PFSK-1 (cell line): ENCODE results near the gene PHLPP2.

Experiments used
- FOXP2 ChIP-seq: optimal IDR thresholded peaks from 2 replicates; pipeline ENCODE3; 2011; ENCODE audit warnings: borderline replicate concordance, control low read depth, inconsistent platforms; ENCODE audit not compliant: insufficient read depth; ENCODE audit errors: extremely low read length, extremely low read depth
- POLR2AphosphoS5 ChIP-seq: IDR thresholded peaks from 2 replicates; pipeline ENCODE4 v1.6.1; 2012; ENCODE audit warnings: low read depth, mild to moderate bottlenecking, control low read depth, low read length, moderate library complexity
- REST ChIP-seq, 2 experiments: IDR thresholded peaks; 2 replicates each; pipeline versions ENCODE4 v1.6.1 to v1.8.0; 2011 to 2012; ENCODE audit warnings: low read depth in 2 of 2, low read length in 2 of 2, control low read depth in 1 of 2, inconsistent platforms in 1 of 2, mild to moderate bottlenecking in 1 of 2, moderate library complexity in 1 of 2; ENCODE audit not compliant: insufficient read depth in 1 of 2
- SIN3A ChIP-seq: IDR thresholded peaks from 2 replicates; pipeline ENCODE4 v1.6.1; 2012; ENCODE audit warnings: mild to moderate bottlenecking, low read length, moderate library complexity, borderline replicate concordance; ENCODE audit not compliant: insufficient read depth
- TAF1 ChIP-seq: IDR thresholded peaks from 2 replicates; pipeline ENCODE4 v1.6.1; 2012; ENCODE audit warnings: low read length, control low read depth, borderline replicate concordance; ENCODE audit not compliant: insufficient read depth

Gene PHLPP2

GRCh38 chr16:71698491-71698890 is 26.0 kb downstream of the PHLPP2 start:
- TF ChIP-seq SIN3A: no peak
- TF ChIP-seq FOXP2: no peak
- TF ChIP-seq TAF1: no peak
- TF ChIP-seq POLR2AphosphoS5: no peak
- TF ChIP-seq REST (IDR thresholded peaks at IDR 0.05; ENCODE audit: insufficient read depth in 1 of 2, low read depth in 2 of 2, low read length in 2 of 2): no peak

- no peak for TF ChIP-seq FOXP2
- no peak for TF ChIP-seq SIN3A
- TF ChIP-seq TAF1: no peak
- TF ChIP-seq POLR2AphosphoS5: no peak
- no peak for TF ChIP-seq REST (IDR thresholded peaks at IDR 0.05; ENCODE audit: insufficient read depth in 1 of 2, low read depth in 2 of 2, low read length in 2 of 2)
These were observed 31.3 kb downstream of the PHLPP2 start for GRCh38 chr16:71693164-71693563.

GRCh38 chr16:71689901-71690300 is 34.6 kb downstream of the PHLPP2 start:
- TF ChIP-seq TAF1 (no peak), SIN3A (no peak), FOXP2 (no peak), POLR2AphosphoS5 (no peak), REST (IDR thresholded peaks at IDR 0.05; ENCODE audit: insufficient read depth in 1 of 2, low read depth in 2 of 2, low read length in 2 of 2) (no peak)

- TF ChIP-seq SIN3A: no peak
- TF ChIP-seq FOXP2: no peak
- no peak for TF ChIP-seq POLR2AphosphoS5
- TF ChIP-seq TAF1: no peak
- TF ChIP-seq REST (IDR thresholded peaks at IDR 0.05; ENCODE audit: insufficient read depth in 1 of 2, low read depth in 2 of 2, low read length in 2 of 2): no peak
These were observed 36.6 kb downstream of the PHLPP2 start for GRCh38 chr16:71687861-71688260.

- TF ChIP-seq REST (IDR thresholded peaks at IDR 0.05; ENCODE audit: insufficient read depth in 1 of 2, low read depth in 2 of 2, low read length in 2 of 2): no peak
- TF ChIP-seq POLR2AphosphoS5: no peak
- no peak for TF ChIP-seq TAF1
- TF ChIP-seq FOXP2: no peak
- TF ChIP-seq SIN3A: no peak
These were observed 43.1 kb downstream of the PHLPP2 start for GRCh38 chr16:71681360-71681759.
